Mucosa of descending colon (tissue), 3 donors: ENCODE measurements around the gene SCFD2. TPM values are rescaled to one million over a fixed set of nuclear protein-coding genes. Genes with fewer than 3 reads are reported as not detected.

Source experiments
- ATAC-seq: fragments of 200-7000 bp; cut with Tn5 transposase; one replicate; pipeline ENCODE4 v1.9.1; 2020; ENCODE audit warnings: mild to moderate bottlenecking, moderate library complexity
- DNase-seq, 3 donors: peaks; one replicate each; pipeline ENCODE4 v3.0.0-alpha.2; 2020
- H3K36me3 ChIP-seq: fragments of 200-600 bp; one replicate; pipeline ENCODE4 v1.8.0; 2021; ENCODE audit warnings: low read depth, mild to moderate bottlenecking
- H3K4me1 ChIP-seq: fragments of 200-600 bp; one replicate; pipeline ENCODE4 v1.8.0; 2021; ENCODE audit warnings: low read depth, mild to moderate bottlenecking
- H3K4me3 ChIP-seq: fragments of 200-600 bp; one replicate; pipeline ENCODE4 v1.8.0; 2021; ENCODE audit warnings: mild to moderate bottlenecking
- H3K9me3 ChIP-seq: fragments of 200-600 bp; one replicate; pipeline ENCODE4 v1.8.0; 2021; ENCODE audit warnings: mild to moderate bottlenecking
- CTCF ChIP-seq: fragments of 200-600 bp; IDR thresholded peaks from one replicate; pipeline ENCODE4 v1.8.0; 2022; ENCODE audit warnings: antibody characterized with exemption, mild to moderate bottlenecking
- intact Hi-C, 2 donors: fragments of 100-400 bp; cut with DNase I in 1 of 2; cut with micrococcal nuclease in 1 of 2; formaldehyde crosslinking; loops; one replicate each; pipeline versions ENCODE4 v1.11.0 to v1.11.1; 2022; cut with DNase I, micrococcal nuclease
- total RNA-seq, 3 donors: library from RNA; stranded (reverse); fragmentation: NEBNext Ultra II Directional in 2 of 3; extraction: Animal tissue kit (Norgen Biotek cat#: 25700) in 2 of 3; gene quantifications; one replicate each; pipeline versions ENCODE4 v1.2.1 to v1.2.4, GENCODE V29; 2021 to 2023
- donor health status: DM: no; HTN: no; CAD: no; lungs with moderate emphysema.
- donor health status: DM: no; HTN: no; CAD: no.
- donor health status: DM: no; HTN: yes; CAD: no.

The SCFD2 gene
- total RNA-seq, 3 donors from 2014 or later: 11.7 to 17.2 (median 16.0) TPM

- ATAC-seq (no peak), DNase-seq (no peak)
- Histone ChIP-seq H3K4me3 (no peak overlapping the region), H3K4me1 (no peaks in the 10 kb centered on the region), H3K36me3 (no peaks in the 10 kb centered on the region), H3K9me3 (no peaks in the 10 kb centered on the region)
- TF ChIP-seq CTCF: no peak
- intact Hi-C loops: no loop called here
Measured at GRCh38 chr4:52852711-52853110, 513.1 kb downstream of the SCFD2 start.

- Histone ChIP-seq H3K4me3 (no peak overlapping the region), H3K36me3 (no peaks in the 10 kb centered on the region), H3K4me1 (no peaks in the 10 kb centered on the region), H3K9me3 (no peaks in the 10 kb centered on the region)
- no peak for TF ChIP-seq CTCF
- intact Hi-C loops: no loop called here
- no peak for DNase-seq
- ATAC-seq: no peak
Measured at GRCh38 chr4:52852041-52852440, 513.8 kb downstream of the SCFD2 start.

GRCh38 chr4:52850406-52851124, 515.3 kb downstream of the SCFD2 start:
- intact Hi-C loops: no loop called here
- ATAC-seq: peak; percentile 67
- no peaks in the 10 kb centered on the region for H3K36me3 ChIP-seq
- peak in 1 of 3 donors; percentile 21 for DNase-seq
- H3K4me3 ChIP-seq: no peak overlapping the region
- no peak for TF ChIP-seq CTCF
- no peaks in the 10 kb centered on the region for H3K9me3 ChIP-seq
- no peaks in the 10 kb centered on the region for H3K4me1 ChIP-seq

- intact Hi-C loops: no loop called here
- H3K36me3 ChIP-seq: no peaks in the 10 kb centered on the region
- H3K9me3 ChIP-seq: no peaks in the 10 kb centered on the region
- TF ChIP-seq CTCF: no peak
- no peak for DNase-seq
- H3K4me3 ChIP-seq: no peak overlapping the region
- no peak for ATAC-seq
- H3K4me1 ChIP-seq: no peaks in the 10 kb centered on the region
Measured at GRCh38 chr4:52848254-52848653, 517.6 kb downstream of the SCFD2 start.

- no peak overlapping the region for H3K4me3 ChIP-seq
- TF ChIP-seq CTCF: no peak
- ATAC-seq (no peak), DNase-seq (no peak)
- H3K4me1 ChIP-seq: no peaks in the 10 kb centered on the region
- intact Hi-C loops: no loop called here
- no peaks in the 10 kb centered on the region for H3K36me3 ChIP-seq
- H3K9me3 ChIP-seq: no peaks in the 10 kb centered on the region
Measured at GRCh38 chr4:52846502-52846901, 519.4 kb downstream of the SCFD2 start.

- H3K4me1 ChIP-seq: no peaks in the 10 kb centered on the region
- TF ChIP-seq CTCF: no peak
- no peaks in the 10 kb centered on the region for H3K9me3 ChIP-seq
- DNase-seq: no peak
- H3K4me3 ChIP-seq: no peak overlapping the region
- no peaks in the 10 kb centered on the region for H3K36me3 ChIP-seq
- intact Hi-C loops: no loop called here
- no peak for ATAC-seq
Measured at GRCh38 chr4:52844596-52844995, 521.3 kb downstream of the SCFD2 start.
